Measurements from ENCODE around the gene CNTNAP2.

Gene CNTNAP2

DNA sequence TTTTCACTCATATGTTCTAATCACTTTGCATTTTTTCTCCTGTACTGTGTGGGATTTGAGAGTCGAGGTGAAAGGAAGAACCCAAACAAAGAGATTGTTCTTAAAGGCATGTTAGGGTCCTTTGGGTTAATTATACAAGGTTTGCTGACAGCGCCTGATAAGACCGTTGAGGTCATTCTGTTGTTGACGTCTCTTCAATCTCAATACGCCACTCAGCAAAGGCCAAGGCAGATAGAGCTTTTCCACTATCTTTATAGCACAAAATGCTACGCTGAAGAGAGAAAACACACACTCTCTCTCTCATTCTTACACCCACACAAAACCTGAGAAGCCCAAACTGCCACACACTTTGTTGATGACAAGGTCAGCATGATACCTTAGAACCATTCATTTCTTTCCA lies 228.7 kb downstream of the CNTNAP2 start:
- Histone ChIP-seq H3K4me1 (ENCODE audit: control insufficient read depth in 2 of 2, insufficient read depth in 2 of 2, low read length in 2 of 2) (no peaks in the 10 kb centered on the region), H3K27ac (ENCODE audit: low read depth in 2 of 2, low read length in 2 of 2) (no peak overlapping the region), H3K9me3 (ENCODE audit: control insufficient read depth in 2 of 2, low read length in 2 of 2) (no peaks in the 10 kb centered on the region), H3K4me3 (ENCODE audit: low read length in 2 of 2) (no peak overlapping the region), H3K36me3 (ENCODE audit: control insufficient read depth in 2 of 2, insufficient read depth in 2 of 2, low read length in 2 of 2) (no peaks in the 10 kb centered on the region), H3K27me3 (ENCODE audit: control insufficient read depth in 2 of 2, insufficient read depth in 2 of 2, low read length in 2 of 2) (no peaks in the 10 kb centered on the region), H3K9ac (ENCODE audit: low read depth in 1 of 2, low read length in 2 of 2) (no peak overlapping the region)

DNA sequence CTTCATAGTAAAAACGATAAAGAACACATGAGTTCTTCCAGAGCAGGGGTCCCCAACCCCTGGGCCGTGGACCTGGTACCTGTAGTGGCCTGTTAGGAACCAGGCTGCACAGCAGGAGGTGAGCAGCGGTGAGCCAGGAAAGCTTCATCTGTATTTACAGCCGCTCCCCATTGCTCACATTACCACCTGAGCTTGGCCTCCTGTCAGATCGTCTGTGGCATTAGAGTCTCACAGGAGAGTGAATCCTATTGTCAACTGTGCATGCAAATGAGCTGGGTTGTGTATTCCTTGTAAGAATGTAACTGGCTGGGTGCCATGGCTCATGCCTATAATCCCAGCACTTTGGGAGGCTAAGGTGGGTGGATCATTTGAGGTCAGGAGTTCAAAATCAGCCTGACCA lies 229.5 kb downstream of the CNTNAP2 start:
- Histone ChIP-seq H3K9ac (ENCODE audit: low read depth in 1 of 2, low read length in 2 of 2) (no peak overlapping the region), H3K4me1 (ENCODE audit: control insufficient read depth in 2 of 2, insufficient read depth in 2 of 2, low read length in 2 of 2) (no peaks in the 10 kb centered on the region), H3K4me3 (ENCODE audit: low read length in 2 of 2) (no peak overlapping the region), H3K9me3 (ENCODE audit: control insufficient read depth in 2 of 2, low read length in 2 of 2) (no peaks in the 10 kb centered on the region), H3K27ac (ENCODE audit: low read depth in 2 of 2, low read length in 2 of 2) (no peak overlapping the region), H3K27me3 (ENCODE audit: control insufficient read depth in 2 of 2, insufficient read depth in 2 of 2, low read length in 2 of 2) (no peaks in the 10 kb centered on the region), H3K36me3 (ENCODE audit: control insufficient read depth in 2 of 2, insufficient read depth in 2 of 2, low read length in 2 of 2) (no peaks in the 10 kb centered on the region)

DNA sequence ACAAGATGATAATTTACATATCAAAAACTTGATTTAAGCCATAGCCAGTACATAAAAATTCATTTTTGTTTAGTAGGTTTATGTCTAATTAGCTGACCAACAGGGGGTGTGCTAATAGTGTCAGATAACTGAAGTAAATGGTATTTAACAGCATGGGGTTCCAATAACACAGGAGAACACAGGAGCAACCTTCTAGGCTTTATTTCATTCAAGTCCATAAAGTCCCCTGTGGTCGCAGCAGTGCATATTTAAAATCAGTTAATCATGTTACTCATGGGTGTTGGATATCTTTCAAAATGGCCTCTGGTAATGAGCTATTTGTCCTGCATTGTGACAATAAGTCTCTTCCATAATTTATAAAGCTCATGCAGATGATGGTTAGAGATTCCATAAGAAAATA lies 238.6 kb downstream of the CNTNAP2 start:
- no peak overlapping the region for H3K4me3 ChIP-seq (ENCODE audit: low read length in 2 of 2)
- H3K9me3 ChIP-seq (ENCODE audit: control insufficient read depth in 2 of 2, low read length in 2 of 2) = no peaks in the 10 kb centered on the region
- no peaks in the 10 kb centered on the region for H3K36me3 ChIP-seq (ENCODE audit: control insufficient read depth in 2 of 2, insufficient read depth in 2 of 2, low read length in 2 of 2)
- H3K27me3 ChIP-seq (ENCODE audit: control insufficient read depth in 2 of 2, insufficient read depth in 2 of 2, low read length in 2 of 2) = no peaks in the 10 kb centered on the region
- H3K27ac ChIP-seq (ENCODE audit: low read depth in 2 of 2, low read length in 2 of 2) = no peak overlapping the region
- H3K4me1 ChIP-seq (ENCODE audit: control insufficient read depth in 2 of 2, insufficient read depth in 2 of 2, low read length in 2 of 2) = no peaks in the 10 kb centered on the region
- no peak overlapping the region for H3K9ac ChIP-seq (ENCODE audit: low read depth in 1 of 2, low read length in 2 of 2)

DNA sequence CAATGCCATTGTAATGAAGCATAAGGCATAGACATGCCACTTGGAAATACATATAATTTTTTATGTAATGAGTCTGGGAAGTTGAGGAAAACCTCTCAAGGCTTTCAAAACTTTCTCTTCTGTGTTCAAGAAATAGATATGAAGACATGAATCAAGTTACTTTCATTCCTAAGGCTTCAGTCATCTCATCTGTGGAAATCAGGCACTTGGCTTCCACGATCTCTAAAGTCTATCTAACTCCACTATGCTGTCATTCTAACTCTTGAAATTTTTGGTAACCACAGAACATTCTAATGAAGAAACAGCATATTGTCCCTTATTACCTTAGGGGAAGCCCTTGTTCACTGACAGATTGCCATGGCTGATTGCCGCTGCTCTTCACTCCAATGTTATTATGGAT lies 242.6 kb downstream of the CNTNAP2 start:
- Histone ChIP-seq H3K4me3 (ENCODE audit: low read length in 2 of 2) (no peak overlapping the region), H3K9ac (ENCODE audit: low read depth in 1 of 2, low read length in 2 of 2) (no peak overlapping the region), H3K36me3 (ENCODE audit: control insufficient read depth in 2 of 2, insufficient read depth in 2 of 2, low read length in 2 of 2) (no peaks in the 10 kb centered on the region), H3K9me3 (ENCODE audit: control insufficient read depth in 2 of 2, low read length in 2 of 2) (no peaks in the 10 kb centered on the region), H3K27me3 (ENCODE audit: control insufficient read depth in 2 of 2, insufficient read depth in 2 of 2, low read length in 2 of 2) (no peaks in the 10 kb centered on the region), H3K27ac (ENCODE audit: low read depth in 2 of 2, low read length in 2 of 2) (no peak overlapping the region), H3K4me1 (ENCODE audit: control insufficient read depth in 2 of 2, insufficient read depth in 2 of 2, low read length in 2 of 2) (no peaks in the 10 kb centered on the region)

DNA sequence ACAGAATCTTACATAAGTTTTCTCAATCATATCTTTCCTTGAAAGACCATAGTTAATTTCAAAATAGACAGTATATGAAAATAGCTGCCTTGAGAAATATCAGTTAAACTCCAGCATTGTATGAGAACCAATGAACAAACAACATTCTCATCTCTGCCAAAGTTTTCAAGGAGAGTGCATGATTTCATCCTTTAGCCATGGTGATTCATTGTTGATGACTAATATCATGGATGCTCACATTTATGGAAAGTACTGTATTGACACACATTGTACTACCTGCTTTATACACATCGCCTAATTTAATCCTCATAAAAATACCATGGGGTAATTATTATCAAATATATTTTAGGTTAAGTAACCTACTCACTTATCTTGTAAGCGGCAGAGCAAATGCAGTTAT lies 250.3 kb downstream of the CNTNAP2 start:
- H3K9ac ChIP-seq (ENCODE audit: low read depth in 1 of 2, low read length in 2 of 2) = no peak overlapping the region
- no peaks in the 10 kb centered on the region for H3K9me3 ChIP-seq (ENCODE audit: control insufficient read depth in 2 of 2, low read length in 2 of 2)
- no peaks in the 10 kb centered on the region for H3K4me1 ChIP-seq (ENCODE audit: control insufficient read depth in 2 of 2, insufficient read depth in 2 of 2, low read length in 2 of 2)

DNA sequence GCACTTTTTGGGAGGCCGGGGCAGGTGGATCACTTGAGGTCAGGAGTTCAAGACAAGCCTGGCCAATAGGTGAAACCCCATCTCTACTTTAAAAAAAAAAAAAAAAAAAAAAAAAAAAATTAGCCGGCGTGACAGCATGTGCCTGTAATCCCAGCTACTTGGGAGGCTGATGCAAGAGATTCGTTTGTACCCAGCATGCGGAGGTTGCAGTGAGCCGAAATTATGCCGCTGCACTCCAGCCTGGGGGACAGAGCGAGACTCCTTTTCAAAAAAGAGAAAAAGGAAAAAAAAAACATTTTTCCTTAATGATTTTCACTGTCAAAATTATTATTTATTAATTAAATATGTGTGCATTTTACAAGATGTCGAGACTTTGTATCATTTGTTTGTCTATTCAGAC lies 253.6 kb downstream of the CNTNAP2 start:
- no peaks in the 10 kb centered on the region for H3K36me3 ChIP-seq (ENCODE audit: control insufficient read depth in 2 of 2, insufficient read depth in 2 of 2, low read length in 2 of 2)
- H3K27ac ChIP-seq (ENCODE audit: low read depth in 2 of 2, low read length in 2 of 2) = no peak overlapping the region
- no peaks in the 10 kb centered on the region for H3K27me3 ChIP-seq (ENCODE audit: control insufficient read depth in 2 of 2, insufficient read depth in 2 of 2, low read length in 2 of 2)
- no peak overlapping the region for H3K9ac ChIP-seq (ENCODE audit: low read depth in 1 of 2, low read length in 2 of 2)
- no peaks in the 10 kb centered on the region for H3K9me3 ChIP-seq (ENCODE audit: control insufficient read depth in 2 of 2, low read length in 2 of 2)
- H3K4me1 ChIP-seq (ENCODE audit: control insufficient read depth in 2 of 2, insufficient read depth in 2 of 2, low read length in 2 of 2) = no peaks in the 10 kb centered on the region
- no peak overlapping the region for H3K4me3 ChIP-seq (ENCODE audit: low read length in 2 of 2)

More for the DNA sequence above, 250.3 kb downstream of the CNTNAP2 start:
- H3K27me3 ChIP-seq (ENCODE audit: control insufficient read depth in 2 of 2, insufficient read depth in 2 of 2, low read length in 2 of 2) = no peaks in the 10 kb centered on the region
- no peak overlapping the region for H3K4me3 ChIP-seq (ENCODE audit: low read length in 2 of 2)
- no peaks in the 10 kb centered on the region for H3K36me3 ChIP-seq (ENCODE audit: control insufficient read depth in 2 of 2, insufficient read depth in 2 of 2, low read length in 2 of 2)
- no peak overlapping the region for H3K27ac ChIP-seq (ENCODE audit: low read depth in 2 of 2, low read length in 2 of 2)

DNA sequence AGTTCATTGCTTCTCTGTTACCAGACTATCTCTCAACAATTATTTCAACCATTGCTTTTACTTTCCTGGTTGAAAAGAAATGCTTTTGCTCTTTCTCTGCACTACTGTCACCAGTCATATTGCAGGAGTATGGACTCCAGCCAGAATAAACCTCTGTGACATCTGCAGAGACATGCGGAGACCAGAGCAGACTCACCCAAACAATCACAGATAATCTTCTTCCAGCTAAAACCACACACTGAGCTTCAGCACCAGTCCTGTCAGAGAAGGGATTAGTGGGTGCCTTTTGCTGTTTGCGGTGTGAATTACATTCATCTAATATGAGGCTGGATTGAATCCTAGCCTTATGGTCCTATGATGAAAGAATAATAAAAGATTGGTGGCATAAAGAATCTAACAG lies 258.6 kb downstream of the CNTNAP2 start:
- Histone ChIP-seq H3K9ac (ENCODE audit: low read depth in 1 of 2, low read length in 2 of 2) (no peak overlapping the region), H3K27me3 (ENCODE audit: control insufficient read depth in 2 of 2, insufficient read depth in 2 of 2, low read length in 2 of 2) (no peaks in the 10 kb centered on the region), H3K36me3 (ENCODE audit: control insufficient read depth in 2 of 2, insufficient read depth in 2 of 2, low read length in 2 of 2) (no peaks in the 10 kb centered on the region), H3K9me3 (ENCODE audit: control insufficient read depth in 2 of 2, low read length in 2 of 2) (peaks cover 0 to 8% of the 10 kb centered on the region in 2 donors), H3K4me1 (ENCODE audit: control insufficient read depth in 2 of 2, insufficient read depth in 2 of 2, low read length in 2 of 2) (no peaks in the 10 kb centered on the region), H3K4me3 (ENCODE audit: low read length in 2 of 2) (no peak overlapping the region), H3K27ac (ENCODE audit: low read depth in 2 of 2, low read length in 2 of 2) (no peak overlapping the region)

DNA sequence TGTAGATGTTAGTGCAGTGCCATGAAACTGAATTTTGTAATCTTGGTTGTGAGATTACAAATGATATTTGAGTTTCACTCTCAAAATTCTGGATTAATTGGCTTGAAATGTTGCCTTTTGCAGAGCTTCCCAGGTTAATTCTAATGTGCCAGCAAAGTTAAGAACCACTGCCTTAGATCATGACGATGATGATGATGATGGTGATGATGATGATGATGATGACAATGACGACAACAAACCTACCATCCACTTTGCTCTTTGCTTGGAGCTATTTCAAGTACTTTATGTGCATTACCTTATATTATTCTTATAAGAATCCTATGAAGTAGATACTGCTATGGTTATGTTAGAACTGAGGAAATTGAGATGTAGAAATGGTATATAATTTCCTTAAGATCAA lies 261.6 kb downstream of the CNTNAP2 start:
- Histone ChIP-seq H3K9ac (ENCODE audit: low read depth in 1 of 2, low read length in 2 of 2) (no peak overlapping the region), H3K27me3 (ENCODE audit: control insufficient read depth in 2 of 2, insufficient read depth in 2 of 2, low read length in 2 of 2) (no peaks in the 10 kb centered on the region), H3K9me3 (ENCODE audit: control insufficient read depth in 2 of 2, low read length in 2 of 2) (peaks cover 0 to 8% of the 10 kb centered on the region in 2 donors), H3K4me3 (ENCODE audit: low read length in 2 of 2) (no peak overlapping the region), H3K27ac (ENCODE audit: low read depth in 2 of 2, low read length in 2 of 2) (no peak overlapping the region), H3K36me3 (ENCODE audit: control insufficient read depth in 2 of 2, insufficient read depth in 2 of 2, low read length in 2 of 2) (no peaks in the 10 kb centered on the region), H3K4me1 (ENCODE audit: control insufficient read depth in 2 of 2, insufficient read depth in 2 of 2, low read length in 2 of 2) (no peaks in the 10 kb centered on the region)

DNA sequence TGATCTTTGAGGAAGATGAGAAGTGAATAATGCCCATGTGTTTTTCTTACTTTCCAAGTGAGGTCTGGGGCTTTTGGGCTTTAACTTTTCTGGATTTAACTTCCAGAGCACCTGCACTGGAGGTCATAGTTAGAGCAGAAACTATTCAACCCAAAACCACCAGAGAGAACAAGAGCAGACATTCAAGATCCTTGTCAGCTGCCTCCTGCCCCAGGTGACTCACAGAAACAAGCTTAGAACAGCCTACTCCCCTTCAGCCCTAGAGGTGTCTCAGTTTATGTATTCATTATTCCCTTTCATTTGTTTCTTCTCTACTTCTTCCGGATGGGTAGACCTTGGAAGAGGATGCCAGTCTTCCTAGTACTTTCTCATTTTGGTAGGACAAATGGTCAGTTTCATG lies 270.5 kb downstream of the CNTNAP2 start:
- no peak overlapping the region for H3K4me3 ChIP-seq (ENCODE audit: low read length in 2 of 2)
- H3K27me3 ChIP-seq (ENCODE audit: control insufficient read depth in 2 of 2, insufficient read depth in 2 of 2, low read length in 2 of 2) = no peaks in the 10 kb centered on the region
- no peaks in the 10 kb centered on the region for H3K36me3 ChIP-seq (ENCODE audit: control insufficient read depth in 2 of 2, insufficient read depth in 2 of 2, low read length in 2 of 2)
- H3K4me1 ChIP-seq (ENCODE audit: control insufficient read depth in 2 of 2, insufficient read depth in 2 of 2, low read length in 2 of 2) = no peaks in the 10 kb centered on the region
- no peaks in the 10 kb centered on the region for H3K9me3 ChIP-seq (ENCODE audit: control insufficient read depth in 2 of 2, low read length in 2 of 2)
- no peak overlapping the region for H3K9ac ChIP-seq (ENCODE audit: low read depth in 1 of 2, low read length in 2 of 2)
- no peak overlapping the region for H3K27ac ChIP-seq (ENCODE audit: low read depth in 2 of 2, low read length in 2 of 2)

DNA sequence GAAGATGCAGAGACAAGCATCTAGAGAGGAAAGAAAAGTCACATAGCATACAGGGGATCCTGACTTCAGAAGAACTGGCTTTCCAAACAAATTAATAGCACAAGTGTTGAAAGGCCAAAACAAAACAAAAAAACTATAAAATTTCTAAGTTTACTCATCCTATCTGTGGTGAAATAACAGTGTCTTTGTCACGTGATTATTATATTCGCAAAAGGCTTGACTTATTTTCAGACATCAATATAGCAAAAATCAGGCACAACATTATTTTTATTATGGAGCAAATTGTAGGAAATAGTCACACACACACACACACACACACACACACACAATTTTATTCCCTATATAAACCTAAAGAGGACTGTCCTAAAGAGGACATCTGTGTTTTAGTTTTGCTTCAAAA lies 272.3 kb downstream of the CNTNAP2 start:
- H3K4me1 ChIP-seq (ENCODE audit: control insufficient read depth in 2 of 2, insufficient read depth in 2 of 2, low read length in 2 of 2) = no peaks in the 10 kb centered on the region
- no peak overlapping the region for H3K4me3 ChIP-seq (ENCODE audit: low read length in 2 of 2)
- no peaks in the 10 kb centered on the region for H3K36me3 ChIP-seq (ENCODE audit: control insufficient read depth in 2 of 2, insufficient read depth in 2 of 2, low read length in 2 of 2)
- no peak overlapping the region for H3K27ac ChIP-seq (ENCODE audit: low read depth in 2 of 2, low read length in 2 of 2)
- no peak overlapping the region for H3K9ac ChIP-seq (ENCODE audit: low read depth in 1 of 2, low read length in 2 of 2)
- H3K27me3 ChIP-seq (ENCODE audit: control insufficient read depth in 2 of 2, insufficient read depth in 2 of 2, low read length in 2 of 2) = no peaks in the 10 kb centered on the region
- no peaks in the 10 kb centered on the region for H3K9me3 ChIP-seq (ENCODE audit: control insufficient read depth in 2 of 2, low read length in 2 of 2)

DNA sequence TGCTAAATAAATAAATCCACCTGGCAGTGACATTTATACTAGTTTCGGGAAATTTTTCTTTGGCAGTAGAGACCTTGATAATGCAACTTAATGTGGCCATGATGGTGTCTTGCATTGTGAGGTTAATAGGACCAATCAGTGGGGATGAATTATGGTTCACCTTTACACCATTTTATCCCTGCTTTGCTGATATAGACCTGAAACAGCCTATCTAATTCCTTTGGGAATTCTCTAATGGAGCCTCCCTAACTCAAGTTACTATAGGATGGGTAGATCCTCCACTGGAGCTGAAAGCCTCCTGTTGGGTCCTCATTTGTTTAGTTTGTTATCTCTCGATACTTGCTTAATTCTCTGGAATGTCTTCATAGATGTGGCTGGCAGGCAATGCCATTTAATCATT lies 276.7 kb downstream of the CNTNAP2 start:
- H3K9me3 ChIP-seq (ENCODE audit: control insufficient read depth in 2 of 2, low read length in 2 of 2) = no peaks in the 10 kb centered on the region
- no peaks in the 10 kb centered on the region for H3K36me3 ChIP-seq (ENCODE audit: control insufficient read depth in 2 of 2, insufficient read depth in 2 of 2, low read length in 2 of 2)
- H3K27ac ChIP-seq (ENCODE audit: low read depth in 2 of 2, low read length in 2 of 2) = no peak overlapping the region
- H3K4me3 ChIP-seq (ENCODE audit: low read length in 2 of 2) = no peak overlapping the region
- H3K27me3 ChIP-seq (ENCODE audit: control insufficient read depth in 2 of 2, insufficient read depth in 2 of 2, low read length in 2 of 2) = no peaks in the 10 kb centered on the region
- no peaks in the 10 kb centered on the region for H3K4me1 ChIP-seq (ENCODE audit: control insufficient read depth in 2 of 2, insufficient read depth in 2 of 2, low read length in 2 of 2)
- no peak overlapping the region for H3K9ac ChIP-seq (ENCODE audit: low read depth in 1 of 2, low read length in 2 of 2)
